ENCODE measurements around the gene TDRD1. TPM values are rescaled to one million over a fixed set of nuclear protein-coding genes. Genes with fewer than 3 reads are reported as not detected.

TDRD1 gene
- total RNA-seq, 2 donors from 2014 or later: 0.41 TPM; not detected in 1

GRCh38 chr10:114167985-114168384, 11.2 kb upstream of the TDRD1 start:
- no peak for TF ChIP-seq CTCF (IDR thresholded peaks at IDR 0.05)
- Histone ChIP-seq H3K4me1 (ENCODE audit: control insufficient read depth in 1 of 2, low read depth in 2 of 2) (peaks cover 9 to 41% of the 10 kb centered on the region in 2 donors), H3K36me3 (no peaks in the 10 kb centered on the region), H3K9me3 (peaks cover 4% of the 10 kb centered on the region), H3K27me3 (replicated peaks; ENCODE audit: insufficient read depth) (no peaks in the 10 kb centered on the region), H3K27ac (no peak overlapping the region), H3K4me3 (no peak overlapping the region)
- no peak for ATAC-seq (ENCODE audit: insufficient number of reproducible peaks, low FRiP score, low read depth)
- no peak for DNase-seq (ENCODE audit: low spot score)

- no peak overlapping the region for H3K4me3 ChIP-seq
- no peak for TF ChIP-seq CTCF (IDR thresholded peaks at IDR 0.05)
- no peaks in the 10 kb centered on the region for H3K27me3 ChIP-seq (replicated peaks; ENCODE audit: insufficient read depth)
Observed at GRCh38 chr10:114168450-114169009, 10.6 kb upstream of the TDRD1 start.

GRCh38 chr10:114172216-114172615, 6.9 kb upstream of the TDRD1 start:
- DNase-seq (ENCODE audit: low spot score): no peak
- Histone ChIP-seq H3K27me3 (replicated peaks; ENCODE audit: insufficient read depth) (no peaks in the 10 kb centered on the region), H3K36me3 (no peaks in the 10 kb centered on the region), H3K27ac (no peak overlapping the region), H3K4me1 (ENCODE audit: control insufficient read depth in 1 of 2, low read depth in 2 of 2) (peaks cover 5 to 13% of the 10 kb centered on the region in 2 donors), H3K9me3 (peaks cover 4% of the 10 kb centered on the region), H3K4me3 (peak overlapping the region; percentile 100)
- ATAC-seq (ENCODE audit: insufficient number of reproducible peaks, low FRiP score, low read depth): no peak
- no peak for TF ChIP-seq CTCF (IDR thresholded peaks at IDR 0.05)

More at GRCh38 chr10:114168450-114169009, 10.6 kb upstream of the TDRD1 start:
- Histone ChIP-seq H3K36me3 (no peaks in the 10 kb centered on the region), H3K9me3 (peaks cover 4% of the 10 kb centered on the region), H3K4me1 (ENCODE audit: control insufficient read depth in 1 of 2, low read depth in 2 of 2) (peaks cover 6 to 36% of the 10 kb centered on the region in 2 donors), H3K27ac (no peak overlapping the region)
- DNase-seq (ENCODE audit: low spot score) (no peak), ATAC-seq (ENCODE audit: insufficient number of reproducible peaks, low FRiP score, low read depth) (no peak)

GRCh38 chr10:114172776-114173602, 6.2 kb upstream of the TDRD1 start:
- Histone ChIP-seq H3K9me3 (peaks cover 4% of the 10 kb centered on the region), H3K27me3 (replicated peaks; ENCODE audit: insufficient read depth) (no peaks in the 10 kb centered on the region), H3K4me3 (peak overlapping the region; percentile 100), H3K27ac (peak overlapping the region; percentile 78 to 93), H3K4me1 (ENCODE audit: control insufficient read depth in 1 of 2, low read depth in 2 of 2) (peaks cover 5 to 13% of the 10 kb centered on the region in 2 donors), H3K36me3 (no peaks in the 10 kb centered on the region)
- ATAC-seq (ENCODE audit: insufficient number of reproducible peaks, low FRiP score, low read depth) (no peak), DNase-seq (ENCODE audit: low spot score) (no peak)
- TF ChIP-seq CTCF (IDR thresholded peaks at IDR 0.05): no peak

- H3K9me3 ChIP-seq: peaks cover 2% of the 10 kb centered on the region
- H3K4me3 ChIP-seq: peak overlapping the region; percentile 100
- ATAC-seq (ENCODE audit: insufficient number of reproducible peaks, low FRiP score, low read depth) (no peak), DNase-seq (ENCODE audit: low spot score) (no peak)
- no peaks in the 10 kb centered on the region for H3K36me3 ChIP-seq
- peak overlapping the region; percentile 78 to 93 for H3K27ac ChIP-seq
- H3K27me3 ChIP-seq (replicated peaks; ENCODE audit: insufficient read depth): no peaks in the 10 kb centered on the region
- peaks cover 5 to 13% of the 10 kb centered on the region in 2 donors for H3K4me1 ChIP-seq (ENCODE audit: control insufficient read depth in 1 of 2, low read depth in 2 of 2)
- TF ChIP-seq CTCF (IDR thresholded peaks at IDR 0.05): no peak
Observed at GRCh38 chr10:114173603-114173920, 5.6 kb upstream of the TDRD1 start.
